ENCODE data around the gene PRR12.

Gene PRR12

GRCh38 chr19:49651029-49651819, 60.2 kb downstream of the PRR12 start:
- DNase-seq: no peak

DNA sequence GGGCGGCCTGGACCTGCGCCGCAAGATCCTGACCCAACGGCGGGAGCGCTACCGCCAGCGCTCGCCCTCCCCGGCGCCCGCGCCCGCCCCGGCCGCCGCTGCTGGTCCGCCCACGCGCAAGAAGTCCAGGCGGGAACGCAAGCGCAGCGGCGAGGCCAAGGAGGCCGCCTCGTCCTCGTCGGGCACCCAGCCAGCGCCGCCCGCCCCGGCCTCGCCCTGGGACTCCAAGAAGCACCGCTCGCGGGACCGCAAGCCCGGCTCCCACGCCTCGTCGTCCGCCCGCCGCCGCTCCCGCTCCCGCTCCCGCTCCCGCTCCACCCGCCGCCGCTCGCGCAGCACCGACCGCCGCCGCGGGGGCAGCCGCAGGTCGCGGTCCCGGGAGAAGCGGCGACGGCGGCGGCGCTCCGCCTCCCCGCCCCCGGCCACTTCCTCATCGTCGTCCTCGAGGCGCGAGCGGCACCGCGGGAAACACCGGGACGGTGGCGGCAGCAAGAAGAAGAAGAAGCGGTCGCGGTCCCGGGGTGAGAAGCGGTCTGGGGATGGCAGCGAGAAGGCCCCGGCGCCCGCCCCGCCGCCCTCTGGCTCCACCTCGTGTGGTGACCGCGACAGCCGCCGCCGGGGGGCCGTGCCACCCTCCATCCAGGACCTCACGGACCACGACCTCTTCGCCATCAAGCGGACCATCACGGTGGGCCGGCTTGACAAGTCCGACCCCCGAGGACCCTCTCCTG, 61.0 kb downstream of the PRR12 start:
- DNase-seq: no peak

- DNase-seq: no peak
Measured at GRCh38 chr19:49652551-49653465, 61.8 kb downstream of the PRR12 start.

DNA sequence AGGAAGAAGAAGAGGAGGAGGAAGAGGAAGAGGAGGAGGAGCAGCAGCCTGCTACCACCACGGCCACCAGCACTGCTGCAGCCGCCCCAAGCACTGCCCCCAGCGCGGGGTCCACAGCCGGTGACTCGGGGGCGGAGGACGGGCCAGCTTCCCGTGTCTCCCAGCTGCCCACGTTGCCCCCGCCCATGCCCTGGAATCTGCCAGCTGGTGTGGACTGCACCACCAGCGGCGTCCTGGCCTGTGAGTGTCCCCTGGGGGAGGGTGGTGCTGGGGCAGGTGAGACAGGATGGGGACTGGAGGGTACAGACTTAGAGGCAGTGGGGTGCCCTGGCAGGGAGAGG, 62.5 kb downstream of the PRR12 start:
- no peak for DNase-seq

- DNase-seq: no peak
Measured at GRCh38 chr19:49654581-49654980, 63.6 kb downstream of the PRR12 start.

DNA sequence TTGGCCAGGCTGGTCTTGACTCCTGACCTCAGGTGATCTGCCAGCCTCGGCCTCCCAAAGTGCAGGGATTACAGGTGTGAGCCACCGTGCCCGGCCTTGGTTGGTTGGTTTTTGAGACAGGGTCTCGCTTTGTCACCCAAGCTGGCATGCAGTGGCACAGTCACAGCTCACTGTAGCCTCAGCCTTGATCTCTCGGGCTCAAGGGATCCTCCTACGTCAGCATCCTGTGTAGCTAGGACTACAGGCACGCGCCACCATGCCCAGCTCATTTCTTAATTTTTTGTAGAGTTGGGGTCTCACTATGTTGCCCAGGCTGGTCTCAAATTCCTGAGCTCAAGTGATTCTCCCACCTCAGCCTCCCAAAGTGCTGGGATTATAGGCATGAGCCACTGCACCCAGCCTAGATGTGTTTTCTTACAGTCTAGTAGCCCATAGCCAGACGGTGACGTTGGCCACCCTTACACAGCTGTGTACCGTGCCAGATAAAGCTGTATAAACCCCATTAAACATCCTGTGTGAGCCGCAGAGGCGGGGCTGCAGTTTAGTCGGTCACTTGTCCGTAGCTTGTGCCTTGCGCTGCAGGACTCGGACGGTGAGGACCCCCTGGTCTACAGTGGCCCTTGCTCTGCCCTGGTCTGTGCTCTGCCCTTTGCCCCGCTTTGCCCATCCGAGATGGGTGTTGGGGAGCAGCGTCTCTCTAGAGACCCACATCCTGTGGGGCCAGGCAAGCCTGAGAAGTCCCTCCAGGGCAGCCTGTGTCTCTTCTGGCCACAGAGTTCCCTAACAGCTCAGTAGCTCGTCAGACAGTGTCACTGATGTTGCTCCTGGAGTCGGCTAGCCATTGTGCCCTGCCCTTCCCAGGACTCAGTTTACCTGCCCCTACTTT, 64.8 kb downstream of the PRR12 start:
- no peak for DNase-seq

DNA sequence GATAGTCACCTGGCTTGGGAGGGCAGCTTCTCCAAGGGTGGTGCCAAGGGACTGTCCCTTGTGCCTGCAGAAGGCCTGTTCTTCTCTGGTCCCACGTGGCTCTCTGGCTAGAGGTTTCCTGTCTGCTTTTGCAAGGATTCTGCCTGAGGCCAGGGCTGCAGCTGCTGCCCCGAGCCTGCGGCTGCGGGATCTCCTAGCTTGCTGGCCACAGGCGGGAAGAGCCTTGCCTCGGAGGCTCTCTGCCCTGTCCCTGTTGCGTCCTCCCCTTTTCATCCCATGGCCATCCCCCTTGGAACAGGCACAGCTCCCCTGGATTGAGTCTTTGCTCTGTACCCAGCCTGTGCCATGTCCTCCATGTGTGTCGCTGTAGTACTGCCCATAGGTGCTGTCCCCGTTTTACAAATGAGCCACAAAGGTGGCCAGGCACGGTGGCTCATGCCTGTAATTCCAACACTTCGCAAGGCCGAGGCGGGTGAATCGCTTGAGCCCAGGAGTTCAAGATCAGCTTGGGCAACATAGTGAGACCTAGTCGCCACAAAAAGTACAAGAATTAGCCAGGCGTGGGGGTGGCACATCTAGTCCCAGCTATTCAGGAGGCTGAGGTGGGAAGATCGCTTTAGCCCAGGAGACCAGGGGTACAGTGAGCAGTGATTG, 65.6 kb downstream of the PRR12 start:
- DNase-seq: no peak

- DNase-seq: no peak
Measured at GRCh38 chr19:49657493-49658138, 66.6 kb downstream of the PRR12 start.

DNA sequence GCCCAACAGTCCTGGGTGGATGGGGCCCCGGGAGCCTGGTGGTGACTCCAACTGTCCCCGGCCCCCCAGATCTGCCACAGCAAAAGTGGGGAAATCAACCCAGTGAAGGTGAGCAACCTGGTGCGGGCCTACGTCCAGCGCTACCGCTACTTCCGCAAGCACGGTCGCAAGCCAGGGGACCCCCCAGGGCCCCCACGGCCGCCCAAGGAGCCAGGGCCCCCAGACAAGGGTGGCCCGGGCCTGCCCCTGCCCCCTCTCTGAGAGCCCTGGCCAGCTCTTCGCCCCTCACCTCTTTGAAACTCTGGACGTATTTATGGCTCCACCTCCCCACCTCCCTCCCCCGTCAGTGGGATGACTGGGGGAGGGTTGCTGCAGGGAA, 67.1 kb downstream of the PRR12 start:
- DNase-seq: no peak

- no peak for DNase-seq
Measured at GRCh38 chr19:49658566-49659442, 67.8 kb downstream of the PRR12 start.

DNA sequence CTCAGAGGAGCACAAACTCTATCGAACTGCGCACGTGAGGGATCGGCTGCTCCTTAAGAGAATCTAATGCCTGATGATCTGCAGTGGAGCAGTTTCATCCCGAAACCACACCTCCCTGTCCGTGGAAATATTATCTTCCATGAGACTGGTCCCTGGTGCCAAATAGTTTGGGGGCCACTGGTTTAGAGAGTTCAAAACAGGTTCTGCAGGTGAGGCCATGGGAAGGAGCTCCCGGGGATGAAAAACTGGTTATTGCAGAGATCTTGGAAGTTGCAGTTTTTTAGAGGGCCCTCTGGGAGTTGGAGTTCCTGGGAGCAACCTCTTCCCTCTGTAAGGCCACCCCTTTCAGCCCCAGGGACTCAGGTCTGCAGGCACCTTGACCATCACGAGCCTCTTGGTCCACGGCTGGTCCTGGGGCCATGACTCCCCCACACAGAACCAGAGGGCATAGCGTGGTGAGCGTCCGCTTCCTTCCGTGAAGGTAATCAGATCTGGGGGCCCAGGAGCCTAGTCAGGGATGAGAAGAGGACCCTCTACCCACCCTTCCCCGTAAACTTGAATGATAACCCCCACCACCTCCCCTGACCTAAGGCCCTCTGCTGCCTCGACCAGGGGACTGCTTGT, 69.5 kb downstream of the PRR12 start:
- no peak for DNase-seq

GRCh38 chr19:49662011-49662410, 71.0 kb downstream of the PRR12 start:
- no peak for DNase-seq

DNA sequence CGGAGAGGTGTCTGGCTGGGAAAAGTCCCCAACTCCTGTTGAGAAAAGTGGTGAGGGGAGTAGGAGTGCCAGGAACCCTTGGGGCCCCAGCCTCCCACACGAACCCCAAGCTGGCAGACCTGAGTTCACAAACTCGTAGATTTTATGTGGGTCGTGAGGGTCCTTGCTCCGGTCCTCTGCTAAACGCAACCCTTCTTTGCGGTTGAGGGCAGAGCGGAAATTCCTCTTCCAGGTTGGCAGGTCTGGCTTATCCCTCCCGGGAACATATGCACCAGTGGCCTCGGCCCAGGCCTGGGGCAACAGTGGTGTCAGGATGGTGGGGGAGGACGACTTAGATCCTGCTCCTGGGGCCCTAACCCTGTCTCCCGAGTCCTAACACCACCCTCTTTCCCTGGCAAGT, 72.2 kb downstream of the PRR12 start:
- DNase-seq: no peak

DNA sequence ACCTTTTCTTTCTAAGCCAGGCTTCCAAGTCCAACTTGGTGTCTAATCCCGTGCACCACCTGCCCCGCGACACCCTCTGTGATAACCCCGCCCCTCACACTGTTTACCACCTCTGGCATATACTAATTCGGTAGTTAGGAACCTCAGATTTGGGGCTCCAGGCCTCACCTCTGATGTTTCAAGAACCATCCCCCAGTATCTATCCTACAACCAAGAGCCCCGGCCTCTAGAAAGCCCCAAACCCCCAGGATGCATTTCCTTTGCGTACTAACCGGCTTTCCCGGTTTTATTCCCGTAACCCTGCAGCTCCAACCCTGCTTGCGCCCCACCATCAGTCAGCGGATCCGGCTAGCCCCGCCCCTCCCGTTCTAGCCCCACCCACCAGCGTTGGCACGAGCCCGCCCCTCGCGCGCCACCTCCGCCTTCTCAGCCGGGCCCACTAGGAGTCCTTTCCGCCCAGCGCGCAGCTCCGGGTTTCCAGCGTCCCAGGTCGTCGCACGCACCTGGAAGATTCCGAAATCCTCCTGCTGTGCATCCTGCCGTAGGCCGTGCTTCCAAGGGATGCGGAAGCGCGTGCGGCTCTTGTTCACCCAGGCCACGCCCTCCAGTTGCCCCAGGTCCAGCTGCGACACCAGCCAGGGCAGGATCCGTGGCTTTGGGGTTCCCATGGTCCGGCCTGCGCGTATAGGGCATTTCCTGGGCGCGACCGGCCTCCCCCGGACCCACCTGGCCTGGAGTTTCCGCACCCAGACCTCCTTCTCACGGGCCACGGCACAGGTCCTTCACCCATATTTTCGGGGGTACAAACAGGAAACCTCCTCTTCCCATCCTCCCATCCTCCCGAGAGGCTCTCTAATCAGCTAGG, 73.4 kb downstream of the PRR12 start:
- peak; percentile 68 for DNase-seq

DNA sequence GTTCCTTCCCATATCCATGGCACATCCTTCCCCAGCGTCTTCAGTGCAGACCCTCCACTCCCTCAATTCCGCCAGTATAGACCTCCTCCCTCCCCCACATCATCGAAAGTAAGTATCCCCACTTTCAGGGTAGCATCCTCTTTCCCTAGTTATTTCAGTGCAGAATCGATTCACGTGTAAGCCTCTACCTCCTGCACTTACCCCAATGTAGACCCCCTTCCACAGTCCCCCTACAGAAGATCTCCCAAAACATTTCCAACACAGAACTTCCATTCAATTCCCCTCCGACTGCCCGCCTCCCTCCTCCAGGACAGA, 74.0 kb downstream of the PRR12 start:
- no peak for DNase-seq

- peak; percentile 64 for DNase-seq
Measured at GRCh38 chr19:49665351-49666119, 74.6 kb downstream of the PRR12 start, which contains the start of the genes BCL2L12 and IRF3. Gene BCL2L12, plus strand, starts transcription at chr19:49665933. Its CDS starts 760 bp downstream, at chr19:49666693. Gene IRF3, minus strand, starts transcription at chr19:49665857. Its CDS starts 1,019 bp downstream, at chr19:49664838.

- no peak for DNase-seq
Measured at GRCh38 chr19:49666120-49666444, 75.1 kb downstream of the PRR12 start.

DNA sequence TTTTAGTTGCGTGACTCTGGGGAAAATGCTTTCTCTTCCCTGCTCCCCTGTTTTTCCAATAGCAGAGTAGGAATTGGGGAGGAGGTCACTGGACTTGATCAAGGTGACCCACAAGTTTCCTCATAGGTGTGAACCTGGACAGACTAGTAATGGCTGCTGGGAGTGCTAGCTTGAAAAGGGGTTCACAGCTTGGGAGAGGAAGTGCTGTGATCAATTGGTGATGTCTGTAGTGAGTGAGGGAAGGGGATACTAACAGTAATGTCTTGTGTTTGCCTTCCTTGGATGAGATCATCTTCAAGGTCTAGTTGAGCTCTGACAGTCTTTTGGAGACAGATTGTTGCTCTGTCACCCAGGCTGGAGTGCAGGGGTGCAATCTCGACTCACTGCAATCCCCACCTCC, 76.5 kb downstream of the PRR12 start:
- no peak for DNase-seq

Measured in NCI-H187 treated with DMSO at 0.1 percent for 48 hours (cell line).